Measurements from ENCODE around the gene EIF3A. TPM values are rescaled to one million over a fixed set of nuclear protein-coding genes. Genes with fewer than 3 reads are reported as not detected.

The EIF3A gene
- total and polyA plus RNA-seq, 9 of the 15 experiments (the other 6 are each of a cell fraction or from before 2014, with no cell fraction given), result 19.6 to 163 (median 102) TPM

DNA sequence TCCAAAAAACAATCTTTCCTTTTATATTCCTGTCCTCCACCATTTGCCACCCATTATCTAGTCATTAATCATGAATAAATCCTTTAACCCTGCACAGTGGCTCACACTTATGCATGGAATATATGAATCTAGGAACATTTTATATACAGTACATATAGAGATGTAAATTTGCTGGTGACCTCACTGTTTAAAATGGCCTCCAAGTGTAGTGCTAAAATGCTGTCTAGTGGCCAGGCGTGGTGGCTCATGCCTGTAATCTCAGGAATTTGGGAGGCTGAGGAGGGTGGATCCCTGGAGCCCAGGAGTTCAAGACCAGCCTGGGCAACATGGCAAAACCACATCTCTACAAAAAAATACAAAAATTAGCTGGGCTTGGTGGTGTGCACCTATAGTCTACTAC is 41.5 kb downstream of the EIF3A start (continued):
- TF ChIP-seq, protein P1, sequence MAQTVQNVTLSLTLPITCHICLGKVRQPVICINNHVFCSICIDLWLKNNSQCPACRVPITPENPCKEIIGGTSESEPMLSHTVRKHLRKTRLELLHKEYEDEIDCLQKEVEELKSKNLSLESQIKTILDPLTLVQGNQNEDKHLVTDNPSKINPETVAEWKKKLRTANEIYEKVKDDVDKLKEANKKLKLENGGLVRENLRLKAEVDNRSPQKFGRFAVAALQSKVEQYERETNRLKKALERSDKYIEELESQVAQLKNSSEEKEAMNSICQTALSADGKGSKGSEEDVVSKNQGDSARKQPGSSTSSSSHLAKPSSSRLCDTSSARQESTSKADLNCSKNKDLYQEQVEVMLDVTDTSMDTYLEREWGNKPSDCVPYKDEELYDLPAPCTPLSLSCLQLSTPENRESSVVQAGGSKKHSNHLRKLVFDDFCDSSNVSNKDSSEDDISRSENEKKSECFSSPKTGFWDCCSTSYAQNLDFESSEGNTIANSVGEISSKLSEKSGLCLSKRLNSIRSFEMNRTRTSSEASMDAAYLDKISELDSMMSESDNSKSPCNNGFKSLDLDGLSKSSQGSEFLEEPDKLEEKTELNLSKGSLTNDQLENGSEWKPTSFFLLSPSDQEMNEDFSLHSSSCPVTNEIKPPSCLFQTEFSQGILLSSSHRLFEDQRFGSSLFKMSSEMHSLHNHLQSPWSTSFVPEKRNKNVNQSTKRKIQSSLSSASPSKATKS (CRISPR knock-in tag; IDR thresholded peaks at IDR 0.05), result no peak
- TF ChIP-seq U2AF1 (optimal IDR thresholded peaks at IDR 0.05; ENCODE audit: low read depth, low read length), result no peak
- TF ChIP-seq, protein P2, sequence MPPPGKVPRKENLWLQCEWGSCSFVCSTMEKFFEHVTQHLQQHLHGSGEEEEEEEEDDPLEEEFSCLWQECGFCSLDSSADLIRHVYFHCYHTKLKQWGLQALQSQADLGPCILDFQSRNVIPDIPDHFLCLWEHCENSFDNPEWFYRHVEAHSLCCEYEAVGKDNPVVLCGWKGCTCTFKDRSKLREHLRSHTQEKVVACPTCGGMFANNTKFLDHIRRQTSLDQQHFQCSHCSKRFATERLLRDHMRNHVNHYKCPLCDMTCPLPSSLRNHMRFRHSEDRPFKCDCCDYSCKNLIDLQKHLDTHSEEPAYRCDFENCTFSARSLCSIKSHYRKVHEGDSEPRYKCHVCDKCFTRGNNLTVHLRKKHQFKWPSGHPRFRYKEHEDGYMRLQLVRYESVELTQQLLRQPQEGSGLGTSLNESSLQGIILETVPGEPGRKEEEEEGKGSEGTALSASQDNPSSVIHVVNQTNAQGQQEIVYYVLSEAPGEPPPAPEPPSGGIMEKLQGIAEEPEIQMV (tag; conservative IDR thresholded peaks at IDR 0.05; ENCODE audit: low read depth), result no peak

DNA sequence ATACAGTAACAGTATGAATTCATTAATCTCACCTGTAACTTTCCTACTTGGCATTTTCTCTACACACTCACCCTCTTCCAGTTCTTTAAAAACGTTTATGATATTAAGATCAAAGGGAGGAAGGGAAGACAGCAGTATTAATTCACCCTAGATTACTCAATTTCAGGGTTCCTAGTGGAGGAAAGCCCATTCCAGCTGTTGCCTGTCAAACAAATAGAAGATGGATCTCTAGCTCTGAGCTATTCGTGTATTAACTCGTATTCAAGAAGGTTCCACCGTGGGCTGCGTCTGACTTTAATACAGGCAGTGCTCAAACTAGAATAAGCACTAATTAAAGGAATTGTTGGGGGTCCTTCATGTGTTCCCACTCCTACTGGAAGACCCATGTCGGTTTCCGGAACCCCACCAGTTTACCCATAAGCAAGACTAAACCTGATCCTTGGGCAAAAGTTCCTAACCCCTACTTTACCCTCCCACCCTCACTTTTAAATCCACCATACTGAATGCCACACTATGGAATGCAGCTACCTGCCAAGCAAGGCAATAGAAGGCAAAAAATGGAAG is 49.0 kb downstream of the EIF3A start:
- CTCF ChIA-PET (ENCODE audit: low intra/inter-chr PET ratio), result no interaction called here
- WGBS (ENCODE audit: insufficient coverage, low coverage, missing lambda C conversion rate), result 37% methylated on average over 7 of the region's 7 CpGs
- DNase-seq (ENCODE audit: extremely low read depth in 1 of 4, low spot score in 3 of 4) (no peak), ATAC-seq (no peak), FAIRE-seq (no peak)
- peaks cover 3 to 20% of the 10 kb centered on the region in 2 experiments; a peak in 3 of 5 replicates for H3K4me1 ChIP-seq (replicated peaks in 1 of 2; ENCODE audit: control insufficient read depth in 2 of 2, insufficient read depth in 2 of 2, low read length in 2 of 2)
- intact Hi-C loops (cut with micrococcal nuclease) (no loop called here), in situ Hi-C loops (cut with MboI) (no loop called here)
- H3K79me2 ChIP-seq (ENCODE audit: control insufficient read depth, insufficient read depth, low read length), result no peaks in the 10 kb centered on the region
- no peak overlapping the region for H3K27ac ChIP-seq (ENCODE audit: extremely low read depth, low read depth, low read length)
- BruUV-seq (replicated peaks), result no TSS peak
- H3K36me3 ChIP-seq (ENCODE audit: control insufficient read depth, insufficient read depth, low read length), result peaks cover 42% of the 10 kb centered on the region
- peak overlapping the region; percentile 32; the same call in 1 of the 2 replicates for H3K4me2 ChIP-seq (ENCODE audit: insufficient read depth, low read length)
- peak overlapping the region in 1 of 2 experiments; percentile 3; a peak in 1 of 4 replicates for H3K9ac ChIP-seq (ENCODE audit: insufficient read depth in 1 of 2, low read depth in 2 of 2, low read length in 2 of 2)
- POLR2A ChIA-PET, result interaction anchor here (1.0 to 1.3 kb wide), 6 partner anchors 9 to 130 kb away, joined by 3 to 4 read pairs (median 4); partner anchors contain the start of gene EIF3A
- no peaks in the 10 kb centered on the region for H3K9me1 ChIP-seq (ENCODE audit: control insufficient read depth, insufficient read depth, low read length)
- no peaks in the 10 kb centered on the region for H3K9me3 ChIP-seq (replicated peaks; ENCODE audit: control insufficient read depth, insufficient read depth, low read depth, low read length)
- H4K20me1 ChIP-seq (replicated peaks; ENCODE audit: control insufficient read depth, insufficient read depth, low read length), result peaks cover 5% of the 10 kb centered on the region
- H2AFZ ChIP-seq (ENCODE audit: low read depth, low read length), result no peak overlapping the region
- H3K4me3 ChIP-seq, result no peak overlapping the region
- H3K27me3 ChIP-seq (ENCODE audit: control insufficient read depth in 2 of 2, insufficient read depth in 2 of 2, low read length in 2 of 2), result no peaks in the 10 kb centered on the region; a peak in 1 of 5 replicates
- no peak for TF ChIP-seq TSC22D4 (tag; IDR thresholded peaks at IDR 0.05)
- TF ChIP-seq SP1 (CRISPR knock-in tag; IDR thresholded peaks at IDR 0.05), result no peak
- no peak for TF ChIP-seq RCOR1 (IDR thresholded peaks at IDR 0.05; ENCODE audit: borderline replicate concordance in 1 of 2, low read depth in 2 of 2, low read length in 2 of 2)
- TF ChIP-seq, protein P3, sequence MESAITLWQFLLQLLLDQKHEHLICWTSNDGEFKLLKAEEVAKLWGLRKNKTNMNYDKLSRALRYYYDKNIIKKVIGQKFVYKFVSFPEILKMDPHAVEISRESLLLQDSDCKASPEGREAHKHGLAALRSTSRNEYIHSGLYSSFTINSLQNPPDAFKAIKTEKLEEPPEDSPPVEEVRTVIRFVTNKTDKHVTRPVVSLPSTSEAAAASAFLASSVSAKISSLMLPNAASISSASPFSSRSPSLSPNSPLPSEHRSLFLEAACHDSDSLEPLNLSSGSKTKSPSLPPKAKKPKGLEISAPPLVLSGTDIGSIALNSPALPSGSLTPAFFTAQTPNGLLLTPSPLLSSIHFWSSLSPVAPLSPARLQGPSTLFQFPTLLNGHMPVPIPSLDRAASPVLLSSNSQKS (CRISPR knock-in tag; IDR thresholded peaks at IDR 0.05), result no peak
- no peak for TF ChIP-seq CTBP1 (IDR thresholded peaks at IDR 0.05; ENCODE audit: borderline replicate concordance)
- no peak for TF ChIP-seq PTBP1 (IDR thresholded peaks at IDR 0.05; ENCODE audit: low read depth, low read length)
- TF ChIP-seq MEF2A (IDR thresholded peaks at IDR 0.05; ENCODE audit: control insufficient read depth, low read depth, low read length), result no peak
- no peak for TF ChIP-seq TGIF2 (CRISPR knock-in tag; IDR thresholded peaks at IDR 0.05)
- no peak for TF ChIP-seq CAMTA2 (CRISPR knock-in tag; conservative IDR thresholded peaks at IDR 0.05)
- TF ChIP-seq STAT5B (CRISPR knock-in tag; IDR thresholded peaks at IDR 0.05), result no peak

Data from K562 (cell line).